Mucosa of rectum (tissue), 2 donors: Measurements from ENCODE around the gene NETO2.

ENCODE experiments used
- H3K27ac ChIP-seq, 2 donors: one replicate each; pipeline ENCODE4 v1.7.0; 2013; ENCODE audit warnings: inconsistent platforms in 2 of 2, low read depth in 2 of 2, low read length in 2 of 2
- H3K27me3 ChIP-seq, 2 donors: one replicate each; pipeline ENCODE4 v1.7.0; 2013; ENCODE audit warnings: low read length in 2 of 2; ENCODE audit not compliant: control insufficient read depth in 2 of 2, insufficient read depth in 2 of 2
- H3K36me3 ChIP-seq, 2 donors: one replicate each; pipeline ENCODE4 v1.7.0; 2013; ENCODE audit warnings: low read length in 2 of 2; ENCODE audit not compliant: control insufficient read depth in 2 of 2, insufficient read depth in 2 of 2
- H3K4me1 ChIP-seq, 2 donors: one replicate each; pipeline ENCODE4 v1.7.0; 2013; ENCODE audit warnings: low read length in 2 of 2, mild to moderate bottlenecking in 1 of 2; ENCODE audit not compliant: control insufficient read depth in 2 of 2, insufficient read depth in 2 of 2
- H3K4me3 ChIP-seq, 2 donors: one replicate each; pipeline ENCODE4 v1.7.0; 2013; ENCODE audit warnings: low read length in 2 of 2
- H3K9ac ChIP-seq, 2 donors: one replicate each; pipeline ENCODE4 v1.7.0; 2013; ENCODE audit warnings: low read length in 2 of 2, low read depth in 1 of 2, mild to moderate bottlenecking in 1 of 2
- H3K9me3 ChIP-seq, 2 donors: one replicate each; pipeline ENCODE4 v1.7.0; 2013; ENCODE audit warnings: low read length in 2 of 2; ENCODE audit not compliant: control insufficient read depth in 2 of 2
- donor health status: healthy.
- donor health status: Normal muscosa, but diverticular disease.

NETO2 gene

GRCh38 chr16:47046726-47047523 lies 96.8 kb downstream of the NETO2 start:
- Histone ChIP-seq H3K9ac (no peak overlapping the region), H3K9me3 (no peaks in the 10 kb centered on the region), H3K36me3 (no peaks in the 10 kb centered on the region), H3K27ac (no peak overlapping the region), H3K27me3 (no peaks in the 10 kb centered on the region), H3K4me1 (no peaks in the 10 kb centered on the region), H3K4me3 (no peak overlapping the region)

GRCh38 chr16:47045459-47045858 lies 98.3 kb downstream of the NETO2 start:
- no peak overlapping the region for H3K9ac ChIP-seq
- H3K27ac ChIP-seq = no peak overlapping the region
- no peaks in the 10 kb centered on the region for H3K9me3 ChIP-seq
- no peaks in the 10 kb centered on the region for H3K36me3 ChIP-seq
- no peak overlapping the region for H3K4me3 ChIP-seq
- no peaks in the 10 kb centered on the region for H3K4me1 ChIP-seq
- no peaks in the 10 kb centered on the region for H3K27me3 ChIP-seq

- Histone ChIP-seq H3K9me3 (no peaks in the 10 kb centered on the region), H3K9ac (no peak overlapping the region), H3K27me3 (no peaks in the 10 kb centered on the region), H3K36me3 (no peaks in the 10 kb centered on the region), H3K4me3 (no peak overlapping the region), H3K4me1 (no peaks in the 10 kb centered on the region), H3K27ac (no peak overlapping the region)
Measured at GRCh38 chr16:47045023-47045422, 98.7 kb downstream of the NETO2 start.

- Histone ChIP-seq H3K4me1 (no peaks in the 10 kb centered on the region), H3K4me3 (no peak overlapping the region), H3K27ac (no peak overlapping the region), H3K27me3 (no peaks in the 10 kb centered on the region), H3K9ac (no peak overlapping the region), H3K36me3 (no peaks in the 10 kb centered on the region), H3K9me3 (no peaks in the 10 kb centered on the region)
Measured at GRCh38 chr16:47043970-47044684, 99.6 kb downstream of the NETO2 start.

GRCh38 chr16:47043200-47043599 lies 100.5 kb downstream of the NETO2 start:
- Histone ChIP-seq H3K27me3 (no peaks in the 10 kb centered on the region), H3K9me3 (no peaks in the 10 kb centered on the region), H3K36me3 (no peaks in the 10 kb centered on the region), H3K9ac (no peak overlapping the region), H3K4me3 (no peak overlapping the region), H3K4me1 (no peaks in the 10 kb centered on the region), H3K27ac (no peak overlapping the region)

- Histone ChIP-seq H3K4me3 (peak overlapping the region; percentile 68 to 75), H3K27ac (no peak overlapping the region), H3K36me3 (no peaks in the 10 kb centered on the region), H3K9me3 (no peaks in the 10 kb centered on the region), H3K9ac (peak overlapping the region; percentile 0 to 48), H3K27me3 (no peaks in the 10 kb centered on the region), H3K4me1 (peaks cover 0 to 3% of the 10 kb centered on the region in 2 donors)
Measured at GRCh38 chr16:47037746-47038458, 105.8 kb downstream of the NETO2 start.

- Histone ChIP-seq H3K4me3 (peak overlapping the region; percentile 68 to 75), H3K27me3 (no peaks in the 10 kb centered on the region), H3K36me3 (no peaks in the 10 kb centered on the region), H3K9ac (peak overlapping the region in 1 of 2 donors; percentile 48), H3K9me3 (no peaks in the 10 kb centered on the region), H3K27ac (no peak overlapping the region), H3K4me1 (peaks cover 0 to 3% of the 10 kb centered on the region in 2 donors)
Measured at GRCh38 chr16:47037396-47037745, 106.4 kb downstream of the NETO2 start.

GRCh38 chr16:47036201-47036600 lies 107.5 kb downstream of the NETO2 start:
- Histone ChIP-seq H3K9me3 (no peaks in the 10 kb centered on the region), H3K9ac (no peak overlapping the region), H3K4me1 (peaks cover 0 to 3% of the 10 kb centered on the region in 2 donors), H3K27ac (no peak overlapping the region), H3K27me3 (no peaks in the 10 kb centered on the region), H3K36me3 (no peaks in the 10 kb centered on the region), H3K4me3 (no peak overlapping the region)

GRCh38 chr16:47035436-47035835 lies 108.3 kb downstream of the NETO2 start:
- Histone ChIP-seq H3K36me3 (no peaks in the 10 kb centered on the region), H3K27ac (no peak overlapping the region), H3K27me3 (no peaks in the 10 kb centered on the region), H3K9me3 (no peaks in the 10 kb centered on the region), H3K4me1 (peaks cover 0 to 3% of the 10 kb centered on the region in 2 donors), H3K9ac (no peak overlapping the region), H3K4me3 (no peak overlapping the region)

GRCh38 chr16:47034455-47034854 lies 109.3 kb downstream of the NETO2 start:
- Histone ChIP-seq H3K27ac (no peak overlapping the region), H3K4me1 (peaks cover 0 to 3% of the 10 kb centered on the region in 2 donors), H3K9ac (no peak overlapping the region), H3K27me3 (no peaks in the 10 kb centered on the region), H3K36me3 (no peaks in the 10 kb centered on the region), H3K9me3 (no peaks in the 10 kb centered on the region), H3K4me3 (no peak overlapping the region)
